ENCODE measurements around the gene DTD1.

The DTD1 gene

DNA sequence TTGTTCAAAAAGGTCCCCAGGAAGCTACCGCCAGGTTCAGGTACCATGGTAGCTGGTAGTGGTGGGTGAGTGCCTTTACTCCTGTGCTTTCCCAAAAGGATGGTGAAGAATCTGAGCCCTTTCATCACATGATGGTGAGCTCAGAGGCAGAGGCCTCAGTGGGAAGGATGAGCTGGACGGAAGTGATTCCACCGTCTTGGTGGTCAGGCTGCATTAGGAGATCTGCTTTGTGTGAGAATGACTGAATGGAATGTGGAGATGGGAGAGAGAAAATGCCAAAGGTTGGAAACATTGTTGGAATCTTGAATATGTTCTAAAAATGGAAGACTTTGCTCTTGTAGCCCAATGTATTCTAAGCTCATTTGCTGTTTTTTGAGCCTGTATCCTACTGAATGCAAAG lies 117.6 kb downstream of the DTD1 start:
- peak; percentile 25 for DNase-seq (ENCODE audit: low spot score)

DNA sequence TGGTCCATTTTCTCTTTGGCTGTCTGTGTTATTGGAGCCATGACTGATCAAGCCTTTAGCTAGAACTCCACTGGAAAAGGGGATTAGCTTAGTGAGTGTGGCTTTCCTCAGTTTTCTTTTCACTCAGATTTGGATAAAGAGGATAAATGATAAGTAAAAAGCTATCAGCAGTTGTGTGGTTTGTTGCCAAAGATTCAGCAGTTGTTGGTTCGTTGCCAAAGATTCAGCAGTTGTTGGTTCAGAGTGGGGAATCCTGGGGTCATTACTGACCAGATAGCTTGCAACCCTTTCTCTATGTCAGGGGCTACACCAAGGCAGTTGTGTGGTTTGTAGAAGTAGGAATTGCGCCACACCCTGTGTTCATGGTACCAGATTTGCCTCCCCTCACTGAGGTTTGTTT lies 118.1 kb downstream of the DTD1 start:
- DNase-seq (ENCODE audit: low spot score), result no peak

DNA sequence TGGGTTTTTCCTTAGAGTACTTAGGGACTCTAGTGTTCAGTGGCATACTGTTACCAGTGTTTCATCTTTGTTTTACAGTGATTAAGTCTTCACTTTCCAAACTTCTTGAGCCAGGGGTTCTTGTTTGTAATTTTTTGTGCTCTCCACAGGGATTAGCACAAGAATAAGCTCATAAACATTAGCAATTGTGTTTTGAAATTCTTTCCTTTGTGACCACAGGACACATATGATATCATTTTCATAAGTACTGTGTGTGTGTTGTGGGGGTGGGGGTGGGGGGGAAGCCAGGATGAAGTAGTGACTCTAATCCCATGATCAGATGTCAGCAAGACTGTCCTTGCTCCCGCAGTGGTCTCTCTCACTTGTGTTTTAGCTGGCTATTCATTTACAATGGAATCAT lies 124.3 kb downstream of the DTD1 start:
- DNase-seq (ENCODE audit: low spot score), result no peak

DNA sequence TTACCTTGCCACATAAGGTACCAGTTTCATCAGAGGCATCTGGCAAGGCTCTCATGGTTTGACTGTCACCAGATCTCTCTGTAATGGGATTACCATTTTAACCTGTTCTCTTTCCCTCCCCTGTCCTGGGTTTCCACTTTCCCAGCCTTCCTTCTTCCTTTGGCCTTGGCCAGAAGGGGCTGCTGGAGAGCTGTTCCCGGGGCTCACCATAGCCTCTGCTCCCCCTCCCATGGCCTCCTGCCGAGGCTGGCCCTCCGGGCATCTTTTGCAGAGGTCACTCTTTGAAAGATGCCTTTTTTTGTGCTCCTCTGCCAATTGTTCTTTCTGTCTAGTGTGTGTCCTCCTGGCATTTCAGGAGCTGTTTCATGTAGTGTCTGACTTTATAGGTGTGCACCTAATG lies 125.0 kb downstream of the DTD1 start:
- no peak for DNase-seq (ENCODE audit: low spot score)

DNA sequence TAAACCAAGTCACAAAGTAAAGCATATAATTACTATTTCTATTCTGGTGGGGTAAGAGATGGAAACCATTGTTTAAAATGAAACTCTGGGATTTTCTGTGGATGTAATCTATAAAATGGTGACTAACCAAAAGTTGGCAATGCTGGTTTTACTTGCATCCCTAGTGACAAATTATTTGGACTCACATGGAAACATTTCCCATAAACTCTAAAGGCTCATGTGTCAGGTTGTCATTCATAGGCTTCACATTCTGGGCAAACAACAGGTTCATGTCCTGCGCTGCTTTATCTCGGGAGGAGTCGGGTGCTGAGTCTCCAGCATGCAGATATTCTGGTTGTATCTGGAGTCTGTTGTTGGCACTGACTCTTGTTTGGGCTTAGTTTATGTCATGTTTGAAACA lies 127.7 kb downstream of the DTD1 start:
- no peak for DNase-seq (ENCODE audit: low spot score)

DNA sequence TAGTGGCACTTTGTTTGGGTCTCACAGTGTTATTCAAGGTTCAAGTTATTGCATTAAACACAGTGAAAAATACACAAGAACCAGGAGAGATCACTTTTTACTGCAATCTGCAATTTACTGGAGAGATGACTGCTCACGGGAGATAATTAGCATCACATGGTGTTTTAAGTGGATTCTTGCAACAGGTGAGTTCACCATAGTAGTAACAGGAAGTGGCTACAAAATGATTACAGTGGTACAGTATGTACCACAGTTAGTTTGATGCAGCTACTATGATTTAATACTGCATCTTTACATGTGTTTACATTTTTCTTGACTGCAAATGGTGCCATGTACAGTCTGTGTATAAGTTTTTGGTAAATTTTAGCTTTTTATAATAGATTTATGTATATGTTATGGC lies 129.2 kb downstream of the DTD1 start:
- DNase-seq (ENCODE audit: low spot score), result no peak

DNA sequence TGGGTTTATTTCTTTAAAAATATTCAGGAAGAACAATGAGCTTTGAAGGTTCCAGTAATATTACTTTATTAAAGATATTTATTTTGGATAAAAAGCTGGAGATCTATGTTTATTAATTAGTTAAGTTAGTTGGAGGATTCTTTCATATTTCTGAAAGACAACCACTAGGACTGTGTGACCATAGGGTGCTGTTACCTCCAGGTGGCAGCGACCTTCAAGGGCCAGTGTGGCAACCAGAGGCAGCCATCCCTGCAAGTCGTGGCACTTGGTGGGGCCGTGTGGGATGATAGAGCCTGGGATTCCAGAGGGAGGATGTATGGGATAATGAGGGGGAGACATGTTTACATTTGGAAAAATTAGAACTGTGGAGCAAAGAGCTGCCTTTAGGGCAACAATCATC lies 130.3 kb downstream of the DTD1 start:
- DNase-seq (ENCODE audit: low spot score), result no peak

DNA sequence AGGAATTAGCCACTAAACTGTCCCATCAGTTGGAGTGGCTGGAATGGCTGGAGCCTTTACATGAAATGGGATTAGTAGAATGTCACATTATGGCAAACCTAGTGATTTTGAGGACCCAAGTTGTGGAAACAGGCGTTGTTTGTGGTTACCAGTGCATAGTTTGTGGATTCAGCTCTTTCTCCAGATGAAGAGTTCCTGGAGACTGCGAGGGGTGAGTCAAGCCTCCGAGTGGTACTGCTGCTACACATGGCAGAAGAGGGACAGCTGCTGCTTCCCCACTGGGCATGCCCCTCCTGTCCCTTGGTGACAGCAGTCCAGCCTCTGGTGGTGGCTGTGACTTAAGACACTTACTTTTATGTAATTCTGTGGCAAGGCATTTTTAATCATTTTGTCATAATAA lies 131.6 kb downstream of the DTD1 start:
- DNase-seq (ENCODE audit: low spot score), result no peak

DNA sequence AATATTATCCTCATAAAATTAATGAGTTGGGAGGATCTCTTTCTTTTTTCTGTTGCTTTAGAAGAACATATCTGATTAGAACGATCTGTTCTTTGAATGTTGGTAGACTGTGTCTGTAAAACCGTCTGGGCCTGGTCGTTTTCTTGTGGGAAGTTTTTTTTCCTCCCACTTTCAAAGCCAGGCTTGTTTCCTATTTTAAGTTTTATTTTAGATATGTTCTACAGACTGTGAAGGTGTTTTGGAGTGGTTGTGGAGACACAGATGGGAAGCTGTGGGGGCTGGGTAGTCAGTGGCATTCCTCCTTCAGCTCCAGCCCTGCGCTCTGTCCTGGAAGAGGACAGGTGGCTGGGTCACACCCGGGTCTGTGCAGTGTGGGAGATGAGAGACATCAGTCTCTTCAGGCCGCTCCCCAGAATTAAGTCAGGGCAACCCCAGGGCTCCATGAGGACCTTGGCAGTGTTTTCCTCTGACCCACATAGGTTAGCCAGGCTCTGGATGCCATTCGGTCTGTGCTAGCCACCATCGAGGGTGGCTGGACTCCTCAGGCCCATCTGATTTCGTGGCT lies 133.8 kb downstream of the DTD1 start:
- DNase-seq (ENCODE audit: low spot score), result no peak

DNA sequence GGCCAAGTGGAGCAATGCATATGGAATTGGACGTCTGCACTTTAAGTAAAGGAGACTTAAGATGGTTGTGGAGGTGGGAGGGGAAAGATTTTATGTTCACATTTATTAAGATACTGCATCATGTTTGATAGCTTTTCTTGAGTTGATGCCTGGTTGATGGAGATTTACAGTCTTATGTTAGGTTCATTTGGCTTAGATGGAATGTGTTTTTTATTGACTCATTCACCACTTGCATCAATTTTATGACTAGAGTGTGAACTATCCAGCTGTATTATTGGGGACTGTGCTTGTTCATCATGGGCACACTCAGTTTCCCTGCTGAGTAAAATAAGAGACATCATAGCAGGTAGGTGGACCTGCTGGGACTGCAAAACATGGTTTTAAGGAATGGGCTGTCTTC lies 134.5 kb downstream of the DTD1 start:
- DNase-seq (ENCODE audit: low spot score), result no peak

DNA sequence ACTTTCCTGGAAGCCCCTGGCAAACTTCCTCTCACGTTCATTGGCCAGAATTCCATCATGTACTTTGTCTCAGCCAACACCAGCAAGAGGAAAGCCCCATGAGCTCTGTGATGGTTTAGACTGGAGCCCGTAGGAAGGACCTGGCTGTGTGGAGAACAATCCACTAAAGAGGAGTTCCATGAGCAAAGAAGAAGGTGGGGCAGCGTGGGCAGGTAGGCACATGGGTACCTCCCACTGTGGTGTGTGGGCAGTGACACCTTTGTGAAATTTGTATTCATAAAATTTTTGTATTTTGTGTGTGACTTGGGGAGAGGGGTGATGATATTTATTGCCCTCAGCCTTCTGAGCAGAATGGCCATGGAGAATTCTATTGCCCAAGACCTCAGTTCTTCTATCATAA lies 136.2 kb downstream of the DTD1 start:
- DNase-seq (ENCODE audit: low spot score), result no peak

DNA sequence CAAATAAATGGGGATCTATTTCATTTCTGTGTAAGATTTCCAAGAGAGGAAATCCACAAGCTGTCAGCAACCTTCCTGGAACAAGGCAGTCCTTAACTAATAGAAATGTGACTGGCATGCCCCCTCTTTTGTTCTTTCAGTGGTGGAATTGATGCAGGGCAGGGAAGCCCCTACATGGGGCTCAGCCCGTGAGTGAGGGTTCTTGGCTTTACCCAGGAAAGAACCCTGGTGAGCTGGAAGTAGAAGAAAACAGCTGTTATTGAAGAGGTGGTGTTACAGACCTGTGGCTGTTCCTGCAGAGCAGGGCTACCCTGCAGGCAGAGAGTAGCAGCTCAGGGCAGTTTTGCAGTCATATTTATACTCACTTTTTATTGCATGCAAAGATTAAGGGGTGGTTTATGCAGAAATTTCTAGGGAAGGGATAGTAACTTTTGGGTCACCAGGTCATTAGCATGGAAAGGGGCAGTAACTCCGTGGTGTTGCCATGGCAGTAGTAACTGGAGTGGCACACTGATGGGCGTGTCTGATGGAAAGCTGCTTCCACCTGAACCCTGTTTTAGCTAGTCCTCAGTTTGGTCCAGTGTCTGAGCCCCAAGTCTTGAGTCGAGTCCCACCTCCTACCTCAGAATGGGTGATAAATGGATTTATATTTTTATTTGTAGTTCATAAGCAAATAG lies 137.1 kb downstream of the DTD1 start:
- no peak for DNase-seq (ENCODE audit: low spot score)

DNA sequence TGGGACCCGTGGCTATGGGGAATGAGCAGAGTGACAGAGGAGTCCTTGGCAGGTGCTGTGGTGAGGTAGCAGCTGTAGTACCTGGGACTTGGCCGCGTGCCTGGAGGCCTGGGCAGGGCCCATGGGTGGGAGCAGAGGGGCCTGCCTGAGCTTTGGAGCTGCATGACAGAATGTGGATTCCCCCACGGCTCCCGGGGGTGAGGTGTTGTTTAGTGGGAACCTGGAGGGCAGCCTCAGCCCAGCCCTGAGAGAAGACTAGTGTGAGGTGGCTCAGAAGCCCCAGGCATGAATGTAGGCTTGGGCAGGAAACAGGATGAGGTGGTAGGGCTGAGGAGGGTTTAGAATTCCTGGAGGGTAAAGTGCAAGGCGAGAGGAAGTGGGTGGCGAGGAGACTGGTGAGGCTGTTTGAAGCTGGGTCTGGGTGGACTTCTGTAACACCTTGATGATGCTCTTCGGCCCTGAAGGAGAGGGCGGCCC lies 139.2 kb downstream of the DTD1 start:
- DNase-seq (ENCODE audit: low spot score), result no peak

DNA sequence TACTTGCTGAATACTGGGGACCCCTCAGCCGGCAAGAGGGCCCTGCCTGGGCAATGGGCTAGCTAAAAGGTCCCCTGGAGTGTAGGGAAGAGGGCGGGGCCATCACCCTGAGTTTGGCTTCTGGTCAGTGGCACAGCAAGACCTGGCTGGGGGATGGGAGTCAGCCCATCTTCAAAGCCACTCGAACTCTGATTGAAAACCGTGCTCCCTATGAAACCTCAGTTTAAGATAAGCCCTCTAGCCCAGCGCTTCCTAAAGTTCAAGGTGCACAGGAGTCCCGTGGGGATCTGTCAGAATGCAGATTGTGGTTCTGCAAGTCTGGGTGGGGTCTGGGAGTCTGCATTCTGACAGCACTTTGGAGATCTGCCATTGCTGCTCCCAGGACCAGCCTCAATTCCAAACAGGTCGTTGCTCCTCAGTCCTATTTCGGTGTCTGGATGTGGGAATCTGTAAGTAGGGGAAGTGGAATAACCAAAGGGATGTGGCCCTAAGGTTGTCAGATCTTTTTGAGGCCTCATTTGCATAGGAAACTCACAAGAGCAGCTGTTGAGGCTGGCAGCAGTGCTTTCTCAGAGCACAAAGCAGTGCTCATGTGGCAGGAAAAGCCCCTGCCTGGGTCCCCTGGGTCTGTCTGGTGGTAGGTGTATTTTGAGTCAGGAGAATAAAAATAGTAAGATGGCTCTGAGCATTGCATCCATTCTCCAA lies 140.5 kb downstream of the DTD1 start:
- DNase-seq (ENCODE audit: low spot score), result no peak

DNA sequence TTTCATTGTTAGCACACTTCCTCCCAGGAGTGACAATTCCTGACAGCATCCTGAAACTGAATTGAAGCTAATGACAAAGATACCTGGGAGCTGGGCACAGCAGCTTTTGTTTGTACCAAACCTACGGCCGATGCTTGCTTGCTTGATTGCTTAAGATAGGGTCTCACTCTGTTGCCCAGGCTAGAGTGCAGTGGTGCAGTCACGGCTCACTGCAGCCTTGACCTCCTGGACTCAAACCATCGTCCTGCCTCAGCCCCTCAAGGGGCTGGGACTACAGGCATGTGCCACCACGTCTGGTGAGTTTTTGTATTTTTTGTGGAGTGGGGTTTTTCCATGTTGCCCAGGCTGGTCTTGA lies 141.0 kb downstream of the DTD1 start:
- no peak for DNase-seq (ENCODE audit: low spot score)

DNA sequence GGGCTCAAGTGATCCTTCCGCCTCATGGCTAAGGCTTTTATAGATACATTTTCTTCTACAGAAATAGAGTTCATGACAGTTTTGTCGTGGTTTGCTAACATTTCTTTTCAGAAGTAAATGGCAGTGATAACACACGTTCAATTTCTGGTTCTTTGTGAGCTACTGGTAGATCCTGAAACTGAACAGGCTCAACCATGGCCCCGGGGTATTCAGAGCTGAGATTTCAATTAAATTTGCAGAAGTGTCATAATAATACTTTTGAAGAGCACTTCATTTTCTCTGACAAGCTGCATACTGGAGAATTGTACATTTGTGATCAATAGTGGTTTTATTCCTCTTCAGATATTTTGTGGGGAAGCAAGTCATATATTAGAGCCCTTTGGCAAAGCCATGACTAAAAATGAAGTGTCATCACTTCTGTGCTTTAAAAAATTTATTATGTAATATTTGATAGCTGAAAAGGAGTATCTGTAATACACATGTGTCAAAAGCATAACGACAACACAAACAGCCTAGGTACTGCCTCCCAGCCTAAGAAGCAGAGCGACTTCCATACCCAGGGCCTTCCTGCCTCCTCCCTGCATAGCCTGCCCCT lies 141.5 kb downstream of the DTD1 start:
- DNase-seq (ENCODE audit: low spot score), result no peak

DNA sequence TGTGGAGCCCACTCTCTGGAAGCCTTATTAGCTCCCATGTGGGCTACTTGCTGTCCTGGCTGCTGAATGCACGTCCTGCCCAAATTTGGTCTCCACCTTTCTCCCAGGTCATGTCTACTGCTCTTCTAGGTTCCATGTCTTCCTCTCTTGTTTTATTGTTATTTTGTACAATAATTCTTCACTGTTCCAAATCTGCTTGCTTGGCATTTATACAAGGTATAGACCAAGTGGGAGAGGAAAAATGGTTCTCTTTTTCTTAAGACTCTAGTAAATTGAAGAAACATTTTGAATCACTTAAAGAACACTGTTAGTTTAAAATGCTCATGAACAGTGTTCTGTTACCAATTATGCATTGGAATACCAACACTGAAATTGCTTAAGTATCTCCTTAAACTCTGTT lies 144.1 kb downstream of the DTD1 start:
- DNase-seq (ENCODE audit: low spot score), result no peak

DNA sequence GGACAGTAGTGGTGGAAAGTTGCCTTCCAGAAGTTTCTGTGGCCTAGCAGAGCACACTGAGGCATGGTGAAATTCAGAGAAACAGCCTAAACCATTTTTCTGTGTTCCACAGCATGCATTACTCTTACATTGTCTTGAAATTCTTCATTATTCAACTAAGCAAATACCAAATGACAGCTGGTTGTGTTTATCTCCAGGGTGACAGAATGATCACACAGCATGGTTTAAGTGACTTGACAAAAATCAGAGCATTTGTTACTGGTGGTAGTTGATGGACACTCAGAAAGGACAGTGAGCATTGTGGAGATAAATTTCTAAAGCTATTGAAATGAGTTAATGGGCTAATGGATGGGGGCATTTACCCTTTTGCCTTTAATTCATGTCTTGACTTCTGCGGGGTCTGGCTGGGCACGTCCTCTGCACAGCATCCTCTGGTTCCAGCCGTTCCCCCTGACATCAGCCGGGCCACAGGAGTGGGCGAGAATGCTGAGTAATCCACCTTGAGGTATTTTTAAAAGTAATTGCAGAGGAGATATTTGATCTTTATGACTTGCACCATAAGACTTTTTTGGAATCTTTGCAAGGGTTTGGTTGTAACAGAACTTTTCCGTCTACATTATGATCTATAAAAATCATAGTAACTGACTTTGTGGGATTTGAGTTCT lies 146.8 kb downstream of the DTD1 start:
- DNase-seq (ENCODE audit: low spot score), result no peak

DNA sequence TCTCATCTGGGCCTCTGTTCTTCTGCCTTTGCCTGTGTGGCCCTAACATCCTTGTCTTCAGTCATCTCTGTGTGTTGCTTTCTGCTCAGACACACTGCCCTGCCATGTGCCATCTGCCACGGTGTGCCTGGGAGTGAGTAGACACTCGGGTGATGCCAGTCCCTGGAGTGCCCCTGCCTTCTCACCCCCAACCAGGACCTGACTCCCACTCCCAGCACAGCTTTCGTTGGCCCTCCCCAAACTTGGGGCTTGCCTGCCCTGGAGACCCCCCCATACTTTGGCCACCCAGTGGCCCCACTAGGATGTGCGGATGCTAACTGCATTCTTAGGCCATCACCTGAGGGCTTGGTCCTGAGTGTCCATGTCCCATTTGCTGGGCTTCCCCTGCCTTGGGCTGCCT lies 149.3 kb downstream of the DTD1 start:
- DNase-seq (ENCODE audit: low spot score), result no peak

DNA sequence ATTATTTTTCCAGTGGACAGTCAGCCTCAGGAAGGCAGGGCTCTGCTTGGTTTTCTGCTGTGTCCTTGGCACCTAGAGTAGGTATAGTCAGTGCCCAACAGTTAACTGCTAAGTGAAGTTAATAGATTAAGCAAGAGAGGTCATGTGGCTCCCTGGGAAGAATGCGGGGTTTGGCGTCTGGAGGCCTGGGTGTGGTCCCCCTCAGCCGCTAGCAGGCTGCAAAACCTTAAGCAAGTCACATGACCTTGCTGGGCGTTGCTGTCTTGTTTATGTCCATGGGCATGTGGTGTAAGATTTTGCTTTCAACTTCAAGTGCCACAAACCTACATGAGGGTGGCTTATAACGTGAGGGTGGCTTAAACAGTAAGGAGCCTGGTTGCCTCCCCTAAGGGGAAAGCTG lies 150.2 kb downstream of the DTD1 start:
- DNase-seq (ENCODE audit: low spot score), result no peak

DNA sequence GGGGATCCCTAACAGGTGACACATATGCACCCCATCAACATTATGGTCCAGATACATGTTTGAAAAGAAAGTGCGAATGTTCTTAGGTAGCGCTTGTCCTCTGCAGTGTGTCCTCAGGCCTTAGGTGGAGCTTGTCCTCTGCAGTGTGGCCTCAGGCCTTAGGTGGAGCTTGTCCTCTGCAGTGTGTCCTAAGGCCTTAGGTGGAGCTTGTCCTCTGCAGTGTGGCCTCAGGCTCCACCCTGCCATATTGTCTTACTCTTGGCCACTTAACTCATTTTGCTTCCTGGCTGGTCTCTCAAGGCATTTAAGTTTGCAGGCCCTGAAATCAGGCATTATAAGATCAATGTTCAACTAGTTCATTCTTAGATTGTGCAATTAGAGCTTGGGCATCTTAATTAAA lies 151.0 kb downstream of the DTD1 start:
- no peak for DNase-seq (ENCODE audit: low spot score)

DNA sequence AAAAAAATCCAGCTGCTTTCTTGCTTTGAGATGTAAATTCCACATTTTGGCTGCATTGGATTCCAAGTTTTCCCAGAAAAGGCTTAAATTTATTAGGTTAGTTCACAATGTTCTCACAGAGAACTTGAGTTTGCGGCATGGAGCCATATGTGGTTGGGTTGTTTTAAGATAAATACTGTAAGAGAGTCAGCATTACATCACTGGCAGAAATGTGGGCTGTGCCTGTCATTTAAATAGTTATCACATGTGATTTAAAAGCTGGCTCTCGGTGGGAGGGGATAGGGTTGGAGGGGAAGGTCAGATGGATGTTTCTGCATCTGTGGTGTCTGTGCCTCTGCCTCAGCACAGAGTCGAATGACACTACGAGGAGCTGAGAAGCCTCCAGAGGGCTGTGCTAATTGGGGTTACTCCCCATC lies 151.9 kb downstream of the DTD1 start:
- DNase-seq (ENCODE audit: low spot score), result no peak

DNA sequence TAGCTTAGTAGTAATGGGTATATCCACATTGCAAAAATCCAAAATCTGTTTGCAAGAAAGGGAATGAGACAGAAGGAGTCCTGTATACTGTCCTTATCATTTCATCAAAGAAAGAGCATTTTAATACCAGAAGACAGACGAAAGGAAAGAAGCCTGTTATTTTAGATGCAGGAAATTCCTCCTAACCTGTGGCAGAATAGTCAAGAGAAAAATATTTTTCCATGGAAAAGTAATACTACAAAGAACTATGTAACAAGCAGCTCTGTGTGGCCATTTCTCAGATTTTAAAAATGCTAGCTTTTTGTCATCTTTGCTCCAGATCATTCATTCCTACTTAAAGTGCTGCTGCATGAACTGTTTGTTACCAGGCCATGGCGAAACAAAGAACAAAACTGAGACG lies 152.9 kb downstream of the DTD1 start:
- no peak for DNase-seq (ENCODE audit: low spot score)

All from COLO829 (cell line).